Measurements from ENCODE around the gene GRIA4. TPM values are rescaled to one million over a fixed set of nuclear protein-coding genes. Genes with fewer than 3 reads are reported as not detected.

GRIA4 gene
- total and polyA plus RNA-seq, 3 experiments from 2014 or later = not detected

DNA sequence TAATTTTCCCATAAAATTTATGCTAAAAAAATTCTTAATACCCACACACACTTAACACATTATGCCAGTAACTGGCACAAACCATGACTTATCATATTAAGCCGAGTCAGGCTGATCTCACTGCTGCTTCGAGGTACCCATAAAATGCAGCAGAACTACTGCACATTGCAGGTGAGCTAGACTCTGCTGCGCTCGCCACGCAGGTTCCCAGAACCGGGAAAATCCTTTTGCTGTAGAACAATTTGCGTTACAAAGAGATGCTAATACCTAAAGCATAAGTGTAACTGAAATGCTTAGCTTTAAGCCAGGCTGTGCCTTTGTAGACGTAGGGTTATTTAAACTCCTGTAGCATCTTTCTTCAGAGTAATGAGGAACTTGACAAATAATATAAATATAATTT is 211.9 kb downstream of the GRIA4 start:
- no peak overlapping the region for H3K4me3 ChIP-seq (ENCODE audit: low read length)
- Mint-ChIP-seq H3K4me3 (no peak overlapping the region), H3K9me3 (no peaks in the 10 kb centered on the region), H3K27ac (no peak overlapping the region), H3K27me3 (no peaks in the 10 kb centered on the region), H3K36me3 (no peaks in the 10 kb centered on the region), H3K4me1 (no peaks in the 10 kb centered on the region)
- ChIA-PET CTCF (no interaction called here), POLR2A (no interaction called here)
- H3K4me1 ChIP-seq (ENCODE audit: insufficient read depth, low read length) = no peaks in the 10 kb centered on the region
- no peak overlapping the region for H3K27ac ChIP-seq (ENCODE audit: low read depth, low read length)
- no peaks in the 10 kb centered on the region for H3K36me3 ChIP-seq (ENCODE audit: insufficient read depth, low read length)
- DNase-seq = no peak
- H3K9me3 ChIP-seq (ENCODE audit: low read length) = no peaks in the 10 kb centered on the region
- H3K27me3 ChIP-seq (ENCODE audit: insufficient read depth, low read length, poor library complexity, severe bottlenecking) = no peaks in the 10 kb centered on the region

DNA sequence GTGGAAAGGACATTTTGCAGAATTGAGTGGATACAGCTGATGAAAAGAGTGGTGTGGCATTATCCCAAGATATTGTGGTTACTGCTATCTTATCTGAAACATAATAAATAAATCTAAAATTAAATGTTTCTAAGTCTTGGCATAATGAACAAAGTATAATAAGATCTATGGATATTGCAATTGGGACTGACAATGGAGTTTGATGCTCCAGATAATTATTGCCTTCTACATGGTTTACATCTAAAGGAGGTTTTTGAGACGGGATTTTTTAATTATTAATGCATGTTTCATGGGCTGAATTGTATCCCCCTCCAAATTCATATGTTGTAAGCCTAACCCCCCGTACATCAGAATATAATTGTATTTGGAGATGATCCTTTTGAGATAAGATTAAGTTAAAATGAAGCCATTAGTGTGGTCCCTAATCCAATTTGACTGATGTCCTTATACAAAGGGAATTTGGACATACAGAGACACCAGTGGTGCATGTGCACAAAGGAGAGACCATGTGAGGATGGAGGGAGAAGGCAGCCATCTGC is 213.7 kb downstream of the GRIA4 start:
- Mint-ChIP-seq H3K27me3 (no peaks in the 10 kb centered on the region), H3K9me3 (no peaks in the 10 kb centered on the region), H3K4me1 (no peaks in the 10 kb centered on the region), H3K36me3 (no peaks in the 10 kb centered on the region), H3K4me3 (no peak overlapping the region), H3K27ac (no peak overlapping the region)
- no peak overlapping the region for H3K4me3 ChIP-seq (ENCODE audit: low read length)
- H3K27me3 ChIP-seq (ENCODE audit: insufficient read depth, low read length, poor library complexity, severe bottlenecking) = no peaks in the 10 kb centered on the region
- POLR2A ChIA-PET = no interaction called here
- no peaks in the 10 kb centered on the region for H3K36me3 ChIP-seq (ENCODE audit: insufficient read depth, low read length)
- no peak overlapping the region for H3K27ac ChIP-seq (ENCODE audit: low read depth, low read length)
- no peaks in the 10 kb centered on the region for H3K4me1 ChIP-seq (ENCODE audit: insufficient read depth, low read length)
- no peaks in the 10 kb centered on the region for H3K9me3 ChIP-seq (ENCODE audit: low read length)
- no peak for DNase-seq
- CTCF ChIA-PET = no interaction called here

DNA sequence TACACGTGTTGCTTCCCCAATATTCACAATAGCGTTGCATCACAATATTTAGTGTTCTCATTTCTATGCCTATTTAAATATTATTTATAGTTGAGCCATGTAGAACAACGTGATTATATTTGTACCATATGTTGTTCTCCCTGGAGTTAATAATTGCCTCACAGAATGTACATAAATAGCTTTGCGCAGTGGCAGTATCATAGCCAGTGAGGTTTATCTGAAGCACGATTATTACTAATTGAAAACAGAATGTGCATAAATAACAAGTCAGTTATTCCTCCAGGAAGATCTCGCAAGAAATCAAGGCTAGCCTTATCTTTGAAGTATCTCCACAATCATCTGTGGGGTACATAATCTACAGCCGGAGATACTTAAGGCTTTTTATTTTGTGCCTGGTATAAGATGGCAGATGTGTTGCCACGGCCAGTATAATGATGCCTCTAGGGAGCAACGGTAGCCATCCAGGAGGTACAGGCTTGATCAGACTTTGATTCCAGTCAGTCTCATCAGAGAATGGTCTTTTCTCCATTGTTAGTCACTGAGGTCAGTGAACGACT is 214.7 kb downstream of the GRIA4 start:
- CTCF ChIA-PET = no interaction called here
- Mint-ChIP-seq H3K4me3 (no peak overlapping the region), H3K27me3 (no peaks in the 10 kb centered on the region), H3K9me3 (no peaks in the 10 kb centered on the region), H3K4me1 (no peaks in the 10 kb centered on the region), H3K27ac (no peak overlapping the region), H3K36me3 (no peaks in the 10 kb centered on the region)
- Histone ChIP-seq H3K36me3 (ENCODE audit: insufficient read depth, low read length) (no peaks in the 10 kb centered on the region), H3K27me3 (ENCODE audit: insufficient read depth, low read length, poor library complexity, severe bottlenecking) (no peaks in the 10 kb centered on the region), H3K27ac (ENCODE audit: low read depth, low read length) (no peak overlapping the region), H3K4me1 (ENCODE audit: insufficient read depth, low read length) (no peaks in the 10 kb centered on the region), H3K9me3 (ENCODE audit: low read length) (no peaks in the 10 kb centered on the region), H3K4me3 (ENCODE audit: low read length) (no peak overlapping the region)
- no peak for DNase-seq
- POLR2A ChIA-PET = no interaction called here

DNA sequence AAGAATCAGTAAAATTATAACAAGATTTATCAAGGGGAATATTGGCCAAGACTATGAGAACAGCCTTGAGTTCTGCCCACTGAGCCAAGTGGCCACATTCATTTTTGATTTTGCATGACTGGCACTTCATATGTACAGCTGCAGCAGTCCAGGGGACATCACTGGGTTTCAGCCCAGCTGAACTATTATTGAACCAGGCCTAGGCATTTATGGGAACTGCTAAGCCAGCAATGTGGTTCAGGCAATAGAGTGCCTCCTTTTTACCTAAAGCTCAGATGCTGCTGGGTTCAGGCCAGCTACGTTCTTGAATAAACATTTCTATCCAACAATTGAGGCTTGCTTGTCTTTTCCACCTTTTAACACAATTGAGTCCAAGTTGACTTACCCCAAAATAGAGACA is 215.3 kb downstream of the GRIA4 start:
- Histone ChIP-seq H3K4me1 (ENCODE audit: insufficient read depth, low read length) (no peaks in the 10 kb centered on the region), H3K36me3 (ENCODE audit: insufficient read depth, low read length) (no peaks in the 10 kb centered on the region), H3K27ac (ENCODE audit: low read depth, low read length) (no peak overlapping the region), H3K9me3 (ENCODE audit: low read length) (no peaks in the 10 kb centered on the region), H3K4me3 (ENCODE audit: low read length) (no peak overlapping the region), H3K27me3 (ENCODE audit: insufficient read depth, low read length, poor library complexity, severe bottlenecking) (no peaks in the 10 kb centered on the region)
- ChIA-PET POLR2A (no interaction called here), CTCF (no interaction called here)
- no peak for DNase-seq
- Mint-ChIP-seq H3K4me3 (no peak overlapping the region), H3K27ac (no peak overlapping the region), H3K27me3 (peaks cover 0 to 1% of the 10 kb centered on the region in 2 donors), H3K9me3 (no peaks in the 10 kb centered on the region), H3K4me1 (no peaks in the 10 kb centered on the region), H3K36me3 (no peaks in the 10 kb centered on the region)

DNA sequence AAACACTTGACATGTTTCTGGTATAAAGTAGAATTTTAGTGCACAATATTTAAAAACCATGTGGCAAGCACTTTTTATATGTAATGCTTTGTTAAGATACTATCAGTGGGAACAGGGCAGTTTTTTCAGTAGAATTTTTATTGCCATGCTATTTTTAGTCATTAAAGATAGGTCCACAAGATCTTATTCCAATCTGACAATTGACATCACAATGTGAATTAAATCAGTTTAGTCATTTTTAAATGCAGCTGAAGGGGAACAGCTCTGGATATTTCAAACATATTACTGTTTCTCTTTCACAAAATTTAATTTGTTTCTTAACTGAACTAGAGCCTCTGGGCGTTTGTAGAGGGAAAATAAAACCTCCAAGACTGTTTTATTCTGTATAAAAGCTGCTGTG is 218.0 kb downstream of the GRIA4 start:
- Mint-ChIP-seq H3K4me3 (no peak overlapping the region), H3K9me3 (no peaks in the 10 kb centered on the region), H3K36me3 (no peaks in the 10 kb centered on the region), H3K27me3 (peaks cover 0 to 2% of the 10 kb centered on the region in 2 donors), H3K4me1 (no peaks in the 10 kb centered on the region), H3K27ac (no peak overlapping the region)
- POLR2A ChIA-PET = no interaction called here
- no peak overlapping the region for H3K4me3 ChIP-seq (ENCODE audit: low read length)
- no peaks in the 10 kb centered on the region for H3K4me1 ChIP-seq (ENCODE audit: insufficient read depth, low read length)
- no peaks in the 10 kb centered on the region for H3K27me3 ChIP-seq (ENCODE audit: insufficient read depth, low read length, poor library complexity, severe bottlenecking)
- CTCF ChIA-PET = no interaction called here
- no peaks in the 10 kb centered on the region for H3K36me3 ChIP-seq (ENCODE audit: insufficient read depth, low read length)
- no peaks in the 10 kb centered on the region for H3K9me3 ChIP-seq (ENCODE audit: low read length)
- no peak for DNase-seq
- no peak overlapping the region for H3K27ac ChIP-seq (ENCODE audit: low read depth, low read length)

DNA sequence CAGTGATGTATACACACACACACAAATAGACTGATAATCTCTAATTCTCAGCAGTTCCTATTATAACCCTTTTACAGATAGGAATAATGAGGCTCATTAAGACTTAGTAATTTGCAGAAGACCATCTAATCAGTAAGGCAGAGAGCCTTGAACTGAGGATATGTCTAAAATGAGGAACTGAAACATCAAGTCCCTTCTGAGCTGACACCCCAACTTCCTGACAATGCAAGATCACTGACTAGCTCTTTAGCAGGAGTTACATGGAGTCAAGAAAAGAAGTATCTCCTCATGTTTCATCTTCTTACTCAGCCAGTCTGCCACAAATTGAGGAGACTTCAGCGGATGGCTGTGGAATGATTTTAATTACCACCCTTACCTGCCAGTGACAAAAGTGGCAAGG is 219.2 kb downstream of the GRIA4 start:
- H3K4me1 ChIP-seq (ENCODE audit: insufficient read depth, low read length) = no peaks in the 10 kb centered on the region
- no peak overlapping the region for H3K4me3 Mint-ChIP-seq
- ChIA-PET CTCF (no interaction called here), POLR2A (no interaction called here)
- no peaks in the 10 kb centered on the region for H3K36me3 ChIP-seq (ENCODE audit: insufficient read depth, low read length)
- H3K27me3 ChIP-seq (ENCODE audit: insufficient read depth, low read length, poor library complexity, severe bottlenecking) = no peaks in the 10 kb centered on the region
- H3K27me3 Mint-ChIP-seq = peaks cover 0 to 2% of the 10 kb centered on the region in 2 donors
- H3K27ac Mint-ChIP-seq = no peak overlapping the region
- no peaks in the 10 kb centered on the region for H3K9me3 Mint-ChIP-seq
- DNase-seq = no peak
- no peak overlapping the region for H3K4me3 ChIP-seq (ENCODE audit: low read length)
- H3K27ac ChIP-seq (ENCODE audit: low read depth, low read length) = no peak overlapping the region
- no peaks in the 10 kb centered on the region for H3K36me3 Mint-ChIP-seq
- no peaks in the 10 kb centered on the region for H3K4me1 Mint-ChIP-seq
- H3K9me3 ChIP-seq (ENCODE audit: low read length) = no peaks in the 10 kb centered on the region

DNA sequence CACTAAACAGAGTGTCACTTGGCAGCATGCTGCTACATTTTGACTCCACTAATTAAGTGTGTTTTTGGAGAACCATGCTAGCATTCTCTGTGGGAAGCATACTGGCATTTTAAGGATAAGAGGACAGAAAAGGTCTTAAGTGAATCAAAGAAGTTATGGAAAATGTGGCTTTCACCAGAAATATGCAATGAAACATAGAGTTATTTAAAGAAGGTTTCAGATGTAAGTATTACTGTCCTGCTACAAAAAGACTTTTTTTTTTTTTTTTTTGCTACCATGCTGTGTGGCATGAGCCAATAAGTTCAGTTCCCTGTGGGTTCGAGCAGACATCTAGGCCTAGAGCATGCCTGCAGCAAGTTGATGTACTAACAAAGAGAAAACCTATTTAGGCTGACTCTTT is 224.6 kb downstream of the GRIA4 start:
- no peak overlapping the region for H3K27ac Mint-ChIP-seq
- ChIA-PET POLR2A (no interaction called here), CTCF (no interaction called here)

DNA sequence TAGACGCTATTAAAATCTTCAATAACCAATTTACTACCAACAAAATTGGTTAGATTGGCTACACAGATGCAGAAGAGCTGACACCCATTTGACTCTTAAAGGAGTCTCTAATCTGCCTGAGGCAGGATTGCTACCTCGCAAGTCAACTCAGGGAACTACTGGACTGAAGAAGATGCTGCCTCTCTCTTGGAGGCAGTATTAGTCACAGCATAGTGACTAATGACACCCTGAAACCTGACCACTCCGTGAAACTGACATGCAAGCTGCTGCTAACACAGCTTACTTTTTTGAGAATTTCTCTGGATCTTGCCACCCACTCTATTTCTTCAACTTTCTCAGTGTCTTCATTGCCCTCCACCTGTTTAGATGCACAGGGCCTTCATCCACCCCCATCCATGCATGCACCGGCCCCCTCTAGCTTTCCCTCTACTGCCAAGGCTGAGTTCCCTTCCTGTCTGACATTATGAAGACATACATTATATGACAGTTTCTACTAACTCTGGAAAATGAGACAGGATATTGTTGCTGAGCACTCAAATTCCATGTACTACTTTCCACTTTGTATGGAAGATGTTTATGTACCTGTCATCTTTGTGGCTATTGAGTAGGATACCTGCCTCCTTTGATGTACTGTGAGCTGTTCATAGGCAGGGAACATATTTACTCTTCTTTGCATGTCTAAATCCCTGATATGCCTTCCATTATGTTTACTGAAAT is 229.0 kb downstream of the GRIA4 start:
- Histone ChIP-seq H3K9me3 (ENCODE audit: low read length) (no peaks in the 10 kb centered on the region), H3K4me1 (ENCODE audit: insufficient read depth, low read length) (no peaks in the 10 kb centered on the region), H3K27me3 (ENCODE audit: insufficient read depth, low read length, poor library complexity, severe bottlenecking) (no peaks in the 10 kb centered on the region), H3K36me3 (ENCODE audit: insufficient read depth, low read length) (no peaks in the 10 kb centered on the region), H3K27ac (ENCODE audit: low read depth, low read length) (no peak overlapping the region), H3K4me3 (ENCODE audit: low read length) (no peak overlapping the region)
- Mint-ChIP-seq H3K27me3 (no peaks in the 10 kb centered on the region), H3K36me3 (no peaks in the 10 kb centered on the region), H3K4me1 (no peaks in the 10 kb centered on the region), H3K4me3 (no peak overlapping the region), H3K9me3 (peaks cover 0 to 4% (median 0%) of the 10 kb centered on the region in 5 donors), H3K27ac (no peak overlapping the region)
- ChIA-PET POLR2A (no interaction called here), CTCF (no interaction called here)
- DNase-seq = no peak

More for the DNA sequence above, 224.6 kb downstream of the GRIA4 start:
- Histone ChIP-seq H3K27ac (ENCODE audit: low read depth, low read length) (no peak overlapping the region), H3K4me3 (ENCODE audit: low read length) (no peak overlapping the region), H3K9me3 (ENCODE audit: low read length) (no peaks in the 10 kb centered on the region), H3K4me1 (ENCODE audit: insufficient read depth, low read length) (no peaks in the 10 kb centered on the region), H3K36me3 (ENCODE audit: insufficient read depth, low read length) (no peaks in the 10 kb centered on the region), H3K27me3 (ENCODE audit: insufficient read depth, low read length, poor library complexity, severe bottlenecking) (no peaks in the 10 kb centered on the region)
- H3K36me3 Mint-ChIP-seq = no peaks in the 10 kb centered on the region
- DNase-seq = no peak
- H3K27me3 Mint-ChIP-seq = peaks cover 0 to 2% of the 10 kb centered on the region in 2 donors
- H3K9me3 Mint-ChIP-seq = peaks cover 0 to 4% (median 0%) of the 10 kb centered on the region in 5 donors
- H3K4me3 Mint-ChIP-seq = no peak overlapping the region
- H3K4me1 Mint-ChIP-seq = no peaks in the 10 kb centered on the region

Data from CD8-positive, alpha-beta memory T cell (primary cell).